Measurements from ENCODE around the gene C19orf85. TPM values are rescaled to one million over a fixed set of nuclear protein-coding genes. Genes with fewer than 3 reads are reported as not detected.
A peak's percentile ranks its signal among the peaks of the same experiment; 100 is the strongest.
"Not testable (repeated sequence)": the region's sequence is repeated elsewhere in the genome, so short reads cannot be mapped to it uniquely, and the experiment has no call there.

C19orf85 gene
- total and polyA plus RNA-seq, 2 experiments from 2014 or later: 1.7 to 3.4 TPM

DNA sequence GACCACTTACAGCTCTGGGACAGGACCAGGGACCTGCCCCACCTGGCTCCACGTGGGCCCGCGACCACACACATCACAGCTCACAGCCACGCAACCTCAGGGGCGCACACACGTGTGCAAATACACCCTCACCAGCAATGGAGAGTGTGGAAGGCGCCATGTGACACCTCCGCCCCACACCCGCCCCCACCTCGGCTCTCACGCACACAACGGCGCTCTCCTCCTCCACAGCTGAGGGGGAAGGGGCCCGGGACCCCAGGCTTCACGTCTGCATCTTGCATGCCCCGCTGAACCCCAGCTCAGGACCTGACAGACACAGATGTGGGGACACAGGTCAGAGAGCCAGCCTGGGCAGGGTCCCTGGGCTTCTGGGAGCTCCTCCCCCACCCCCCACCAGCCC lies 15.1 kb downstream of the C19orf85 start (continued):
- TF ChIP-seq ZNF114 (CRISPR knock-in tag; IDR thresholded peaks at IDR 0.05): no peak
- TF ChIP-seq, protein P1, sequence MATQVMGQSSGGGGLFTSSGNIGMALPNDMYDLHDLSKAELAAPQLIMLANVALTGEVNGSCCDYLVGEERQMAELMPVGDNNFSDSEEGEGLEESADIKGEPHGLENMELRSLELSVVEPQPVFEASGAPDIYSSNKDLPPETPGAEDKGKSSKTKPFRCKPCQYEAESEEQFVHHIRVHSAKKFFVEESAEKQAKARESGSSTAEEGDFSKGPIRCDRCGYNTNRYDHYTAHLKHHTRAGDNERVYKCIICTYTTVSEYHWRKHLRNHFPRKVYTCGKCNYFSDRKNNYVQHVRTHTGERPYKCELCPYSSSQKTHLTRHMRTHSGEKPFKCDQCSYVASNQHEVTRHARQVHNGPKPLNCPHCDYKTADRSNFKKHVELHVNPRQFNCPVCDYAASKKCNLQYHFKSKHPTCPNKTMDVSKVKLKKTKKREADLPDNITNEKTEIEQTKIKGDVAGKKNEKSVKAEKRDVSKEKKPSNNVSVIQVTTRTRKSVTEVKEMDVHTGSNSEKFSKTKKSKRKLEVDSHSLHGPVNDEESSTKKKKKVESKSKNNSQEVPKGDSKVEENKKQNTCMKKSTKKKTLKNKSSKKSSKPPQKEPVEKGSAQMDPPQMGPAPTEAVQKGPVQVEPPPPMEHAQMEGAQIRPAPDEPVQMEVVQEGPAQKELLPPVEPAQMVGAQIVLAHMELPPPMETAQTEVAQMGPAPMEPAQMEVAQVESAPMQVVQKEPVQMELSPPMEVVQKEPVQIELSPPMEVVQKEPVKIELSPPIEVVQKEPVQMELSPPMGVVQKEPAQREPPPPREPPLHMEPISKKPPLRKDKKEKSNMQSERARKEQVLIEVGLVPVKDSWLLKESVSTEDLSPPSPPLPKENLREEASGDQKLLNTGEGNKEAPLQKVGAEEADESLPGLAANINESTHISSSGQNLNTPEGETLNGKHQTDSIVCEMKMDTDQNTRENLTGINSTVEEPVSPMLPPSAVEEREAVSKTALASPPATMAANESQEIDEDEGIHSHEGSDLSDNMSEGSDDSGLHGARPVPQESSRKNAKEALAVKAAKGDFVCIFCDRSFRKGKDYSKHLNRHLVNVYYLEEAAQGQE (IDR thresholded peaks at IDR 0.05; ENCODE audit: unreplicated experiment): no peak
- no peak for TF ChIP-seq JUNB (IDR thresholded peaks at IDR 0.05; ENCODE audit: unreplicated experiment)

GRCh38 chr19:55448175-55448490 lies 16.4 kb downstream of the C19orf85 start:
- not testable (repeated sequence) for H4K20me1 ChIP-seq (replicated peaks; ENCODE audit: insufficient read depth); H2AFZ ChIP-seq; H3F3A ChIP-seq (replicated peaks; ENCODE audit: low read depth); H3K4me2 ChIP-seq; H3K9me3 Mint-ChIP-seq; H3K27ac ChIP-seq (ENCODE audit: low read depth); H3K4me3 Mint-ChIP-seq; H3K9me2 ChIP-seq (ENCODE audit: insufficient read depth); H3K4me3 ChIP-seq; H3K36me3 Mint-ChIP-seq (ENCODE audit: low read depth); H3K4me1 ChIP-seq (ENCODE audit: insufficient read depth); H3K27ac Mint-ChIP-seq; ATAC-seq; H3K36me3 ChIP-seq (ENCODE audit: insufficient read depth); H3K79me2 ChIP-seq (replicated peaks; ENCODE audit: insufficient read depth); DNase-seq (ENCODE audit: low spot score)
- H3K4me1 Mint-ChIP-seq: peaks cover 10% of the 10 kb centered on the region
- H3K27me3 ChIP-seq (ENCODE audit: insufficient read depth): peaks cover 84% of the 10 kb centered on the region
- H3K27me3 Mint-ChIP-seq (ENCODE audit: insufficient read depth, low read depth, poor library complexity): peaks cover 56% of the 10 kb centered on the region

- Histone ChIP-seq H2AFZ (no peak overlapping the region), H3K9me2 (ENCODE audit: insufficient read depth) (no peaks in the 10 kb centered on the region), H3K79me2 (replicated peaks; ENCODE audit: insufficient read depth) (no peaks in the 10 kb centered on the region), H3K27ac (ENCODE audit: low read depth) (no peak overlapping the region), H3K4me1 (ENCODE audit: insufficient read depth) (peaks cover 3% of the 10 kb centered on the region; the same call in 1 of the 2 replicates), H3F3A (replicated peaks; ENCODE audit: low read depth) (0 out of 2 replicates have a peak, but pooled peaks cover 4% of the 10 kb centered on the region), H3K4me2 (no peak overlapping the region), H3K36me3 (ENCODE audit: insufficient read depth) (no peaks in the 10 kb centered on the region), H3K4me3 (no peak overlapping the region), H3K27me3 (ENCODE audit: insufficient read depth) (peaks cover 89% of the 10 kb centered on the region), H4K20me1 (replicated peaks; ENCODE audit: insufficient read depth) (no peaks in the 10 kb centered on the region)
- peak; percentile 62 for DNase-seq (ENCODE audit: low spot score)
- TF ChIP-seq EZH2 (IDR thresholded peaks at IDR 0.05; ENCODE audit: low read depth, unreplicated experiment) (no peak), CREB1 (CRISPR knock-in tag; IDR thresholded peaks at IDR 0.05; ENCODE audit: low read depth) (no peak), ZNF114 (CRISPR knock-in tag; IDR thresholded peaks at IDR 0.05) (no peak), JUNB (IDR thresholded peaks at IDR 0.05; ENCODE audit: unreplicated experiment) (no peak), CTCF (conservative IDR thresholded peaks at IDR 0.05; ENCODE audit: low read depth in 2 of 2) (no peak), ZNF331 (CRISPR knock-in tag; IDR thresholded peaks at IDR 0.05; ENCODE audit: low read depth) (no peak)
- TF ChIP-seq, protein P1 (IDR thresholded peaks at IDR 0.05; ENCODE audit: unreplicated experiment): no peak
- H3K36me3 Mint-ChIP-seq (ENCODE audit: low read depth): no peaks in the 10 kb centered on the region; the same call in 2 of the 3 replicates
- H3K4me1 Mint-ChIP-seq: peaks cover 13% of the 10 kb centered on the region
- peak; percentile 3; the same call in 2 of the 3 replicates for ATAC-seq
- H3K4me3 Mint-ChIP-seq: no peak overlapping the region
- no peak overlapping the region for H3K27ac Mint-ChIP-seq
- no peaks in the 10 kb centered on the region; the same call in 2 of the 3 replicates for H3K9me3 Mint-ChIP-seq
- peaks cover 56% of the 10 kb centered on the region for H3K27me3 Mint-ChIP-seq (ENCODE audit: insufficient read depth, low read depth, poor library complexity)
Observed at GRCh38 chr19:55447421-55448174, 17.0 kb downstream of the C19orf85 start.
